Effector memory CD8-positive, alpha-beta T cell (primary cell): ENCODE results near the gene PCNX3.

ENCODE experiments used
- ATAC-seq: fragments of 150-1000 bp; cut with Tn5 transposase; replicated peaks from 2 replicates; pipeline ENCODE4 v1.10.0; 2021; ENCODE audit warnings: mild to moderate bottlenecking, moderate library complexity
- DNase-seq, 3 experiments: peaks; one replicate each; pipeline ENCODE4 v3.0.0; 2021
- H3K27ac Mint-ChIP-seq, 2 donors: one replicate each; pipeline ENCODE4 v1.8.0; 2022; ENCODE audit warnings: mild to moderate bottlenecking in 2 of 2, mixed read lengths in 2 of 2, moderate library complexity in 2 of 2
- H3K27me3 Mint-ChIP-seq, 2 donors: one replicate each; pipeline ENCODE4 v1.8.0; 2022; ENCODE audit warnings: mixed read lengths in 2 of 2
- H3K36me3 Mint-ChIP-seq: one replicate; pipeline ENCODE4 v1.8.0; 2022; ENCODE audit warnings: mild to moderate bottlenecking, moderate library complexity, mixed read lengths; ENCODE audit not compliant: insufficient read depth
- H3K4me1 Mint-ChIP-seq, 2 donors: one replicate each; pipeline ENCODE4 v1.8.0; 2022; ENCODE audit warnings: low read depth in 2 of 2, mixed read lengths in 2 of 2
- H3K4me3 Mint-ChIP-seq, 2 donors: one replicate each; pipeline ENCODE4 v1.8.0; 2022; ENCODE audit warnings: mild to moderate bottlenecking in 2 of 2, mixed read lengths in 2 of 2, moderate library complexity in 2 of 2
- H3K9me3 Mint-ChIP-seq, 2 donors: one replicate each; pipeline ENCODE4 v1.8.0; 2022; ENCODE audit warnings: mixed read lengths in 2 of 2

The PCNX3 gene

GRCh38 chr11:65624931-65625627, 9.5 kb downstream of the PCNX3 start:
- Mint-ChIP-seq H3K27me3 (no peaks in the 10 kb centered on the region), H3K9me3 (no peaks in the 10 kb centered on the region), H3K4me1 (peaks cover 10 to 26% of the 10 kb centered on the region in 2 donors), H3K27ac (peak overlapping the region in 1 of 2 donors; percentile 77), H3K4me3 (no peak overlapping the region), H3K36me3 (peaks cover 57% of the 10 kb centered on the region)
- DNase-seq: no peak
- ATAC-seq: no peak

GRCh38 chr11:65625628-65626342, 10.2 kb downstream of the PCNX3 start:
- peak; percentile 89 for ATAC-seq
- H3K36me3 Mint-ChIP-seq: peaks cover 60% of the 10 kb centered on the region

DNA sequence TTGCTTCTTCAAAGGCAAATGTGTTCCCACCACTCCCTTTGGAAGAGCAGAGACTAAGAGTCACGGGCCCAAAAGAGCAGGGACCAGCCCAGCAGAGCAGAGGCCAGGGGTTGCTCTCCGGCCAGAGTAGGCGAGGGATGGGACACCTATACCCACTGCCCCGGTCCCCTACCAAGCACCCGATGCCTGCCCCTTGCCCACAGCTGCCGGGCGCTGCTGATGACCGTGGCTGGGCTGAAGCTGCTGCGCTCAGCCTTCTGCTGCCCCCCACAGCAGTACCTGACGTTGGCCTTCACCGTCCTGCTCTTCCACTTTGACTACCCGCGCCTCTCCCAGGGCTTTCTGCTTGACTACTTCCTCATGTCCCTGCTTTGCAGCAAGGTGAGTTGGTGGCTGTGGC, 11.6 kb downstream of the PCNX3 start:
- H3K4me1 Mint-ChIP-seq: peaks cover 15 to 22% of the 10 kb centered on the region in 2 donors
- no peaks in the 10 kb centered on the region for H3K27me3 Mint-ChIP-seq
- ATAC-seq (no peak), DNase-seq (no peak)
- peak overlapping the region in 1 of 2 donors; percentile 10 for H3K27ac Mint-ChIP-seq
- H3K36me3 Mint-ChIP-seq: peaks cover 61% of the 10 kb centered on the region
- no peaks in the 10 kb centered on the region for H3K9me3 Mint-ChIP-seq
- H3K4me3 Mint-ChIP-seq: no peak overlapping the region

More at GRCh38 chr11:65625628-65626342, 10.2 kb downstream of the PCNX3 start:
- DNase-seq: peak; percentile 46 to 57 (median 55)
- no peaks in the 10 kb centered on the region for H3K9me3 Mint-ChIP-seq
- no peaks in the 10 kb centered on the region for H3K27me3 Mint-ChIP-seq
- H3K4me3 Mint-ChIP-seq: no peak overlapping the region
- peaks cover 10 to 26% of the 10 kb centered on the region in 2 donors for H3K4me1 Mint-ChIP-seq
- H3K27ac Mint-ChIP-seq: peak overlapping the region; percentile 67 to 75

GRCh38 chr11:65629579-65629978, 14.0 kb downstream of the PCNX3 start:
- H3K27ac Mint-ChIP-seq: no peak overlapping the region
- no peak for ATAC-seq
- H3K27me3 Mint-ChIP-seq: no peaks in the 10 kb centered on the region
- no peaks in the 10 kb centered on the region for H3K9me3 Mint-ChIP-seq
- peaks cover 60% of the 10 kb centered on the region for H3K36me3 Mint-ChIP-seq
- peaks cover 21 to 24% of the 10 kb centered on the region in 2 donors for H3K4me1 Mint-ChIP-seq
- no peak for DNase-seq
- no peak overlapping the region for H3K4me3 Mint-ChIP-seq

DNA sequence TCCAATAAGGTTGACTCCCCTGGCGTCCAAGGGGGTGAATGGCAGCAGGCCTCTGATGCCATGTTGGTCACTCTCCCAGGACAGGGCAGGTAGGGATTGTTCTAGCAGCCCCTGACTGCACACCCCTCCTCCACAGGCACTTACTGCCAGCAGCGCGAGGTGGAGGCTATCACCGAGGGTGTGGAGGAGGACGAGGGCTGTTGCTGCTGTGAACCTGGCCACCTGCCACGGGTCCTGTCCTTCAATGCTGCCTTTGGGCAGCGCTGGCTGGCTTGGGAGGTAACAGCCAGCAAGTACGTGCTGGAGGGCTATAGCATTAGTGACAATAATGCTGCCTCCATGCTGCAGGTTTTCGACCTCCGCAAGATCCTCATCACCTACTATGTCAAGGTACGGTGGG, 14.6 kb downstream of the PCNX3 start:
- no peak for DNase-seq
- no peak for ATAC-seq
- peaks cover 20 to 21% of the 10 kb centered on the region in 2 donors for H3K4me1 Mint-ChIP-seq
- H3K9me3 Mint-ChIP-seq: no peaks in the 10 kb centered on the region
- no peaks in the 10 kb centered on the region for H3K27me3 Mint-ChIP-seq
- H3K36me3 Mint-ChIP-seq: peaks cover 64% of the 10 kb centered on the region
- no peak overlapping the region for H3K27ac Mint-ChIP-seq
- no peak overlapping the region for H3K4me3 Mint-ChIP-seq

- peaks cover 22 to 23% of the 10 kb centered on the region in 2 donors for H3K4me1 Mint-ChIP-seq
- peaks cover 61% of the 10 kb centered on the region for H3K36me3 Mint-ChIP-seq
- peak overlapping the region; percentile 66 to 93 for H3K27ac Mint-ChIP-seq
- ATAC-seq: peak; percentile 37
- peak in 1 of 3 experiments; percentile 24 for DNase-seq
- peak overlapping the region in 1 of 2 donors; percentile 62 for H3K4me3 Mint-ChIP-seq
- H3K27me3 Mint-ChIP-seq: no peaks in the 10 kb centered on the region
- H3K9me3 Mint-ChIP-seq: no peaks in the 10 kb centered on the region
Measured at GRCh38 chr11:65633390-65634108, 18.0 kb downstream of the PCNX3 start.

DNA sequence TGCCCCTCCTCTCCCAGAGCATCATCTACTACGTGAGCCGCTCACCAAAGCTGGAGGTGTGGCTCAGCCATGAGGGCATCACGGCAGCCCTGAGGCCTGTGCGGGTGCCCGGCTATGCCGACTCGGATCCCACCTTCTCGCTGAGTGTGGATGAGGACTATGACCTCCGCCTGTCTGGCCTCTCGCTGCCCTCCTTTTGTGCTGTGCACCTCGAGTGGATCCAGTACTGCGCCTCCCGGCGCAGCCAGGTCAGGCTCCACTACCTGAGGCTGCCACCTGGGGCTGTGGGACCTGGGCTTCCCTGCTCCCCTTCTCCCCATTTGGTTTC, 18.5 kb downstream of the PCNX3 start:
- peak; percentile 18 for ATAC-seq
- Mint-ChIP-seq H3K4me1 (peaks cover 27 to 29% of the 10 kb centered on the region in 2 donors), H3K9me3 (no peaks in the 10 kb centered on the region), H3K27me3 (no peaks in the 10 kb centered on the region), H3K36me3 (peaks cover 64% of the 10 kb centered on the region), H3K27ac (peak overlapping the region; percentile 66 to 93), H3K4me3 (peak overlapping the region in 1 of 2 donors; percentile 62)
- DNase-seq: peak in 1 of 3 experiments; percentile 26

- peaks cover 65% of the 10 kb centered on the region for H3K36me3 Mint-ChIP-seq
- H3K4me1 Mint-ChIP-seq: peaks cover 30% of the 10 kb centered on the region in 2 donors
- no peak for ATAC-seq
Measured at GRCh38 chr11:65634440-65634839, 18.9 kb downstream of the PCNX3 start.

GRCh38 chr11:65634905-65635731, 19.5 kb downstream of the PCNX3 start:
- H3K4me3 Mint-ChIP-seq: peak overlapping the region in 1 of 2 donors; percentile 14
- H3K27me3 Mint-ChIP-seq: no peaks in the 10 kb centered on the region
- DNase-seq: no peak
- H3K9me3 Mint-ChIP-seq: no peaks in the 10 kb centered on the region
- H3K4me1 Mint-ChIP-seq: peaks cover 36% of the 10 kb centered on the region in 2 donors
- no peak for ATAC-seq
- peaks cover 72% of the 10 kb centered on the region for H3K36me3 Mint-ChIP-seq
- H3K27ac Mint-ChIP-seq: peak overlapping the region; percentile 66 to 93

More at GRCh38 chr11:65634440-65634839, 18.9 kb downstream of the PCNX3 start:
- DNase-seq: no peak
- Mint-ChIP-seq H3K9me3 (no peaks in the 10 kb centered on the region), H3K27me3 (no peaks in the 10 kb centered on the region), H3K4me3 (peak overlapping the region in 1 of 2 donors; percentile 62), H3K27ac (peak overlapping the region; percentile 66 to 93)

- H3K9me3 Mint-ChIP-seq: no peaks in the 10 kb centered on the region
- ATAC-seq (no peak), DNase-seq (no peak)
- peaks cover 40 to 44% of the 10 kb centered on the region in 2 donors for H3K4me1 Mint-ChIP-seq
- no peaks in the 10 kb centered on the region for H3K27me3 Mint-ChIP-seq
- peaks cover 75% of the 10 kb centered on the region for H3K36me3 Mint-ChIP-seq
- peak overlapping the region; percentile 94 to 98 for H3K27ac Mint-ChIP-seq
- H3K4me3 Mint-ChIP-seq: peak overlapping the region; percentile 89 to 90
Measured at GRCh38 chr11:65636108-65637031, 20.8 kb downstream of the PCNX3 start.

DNA sequence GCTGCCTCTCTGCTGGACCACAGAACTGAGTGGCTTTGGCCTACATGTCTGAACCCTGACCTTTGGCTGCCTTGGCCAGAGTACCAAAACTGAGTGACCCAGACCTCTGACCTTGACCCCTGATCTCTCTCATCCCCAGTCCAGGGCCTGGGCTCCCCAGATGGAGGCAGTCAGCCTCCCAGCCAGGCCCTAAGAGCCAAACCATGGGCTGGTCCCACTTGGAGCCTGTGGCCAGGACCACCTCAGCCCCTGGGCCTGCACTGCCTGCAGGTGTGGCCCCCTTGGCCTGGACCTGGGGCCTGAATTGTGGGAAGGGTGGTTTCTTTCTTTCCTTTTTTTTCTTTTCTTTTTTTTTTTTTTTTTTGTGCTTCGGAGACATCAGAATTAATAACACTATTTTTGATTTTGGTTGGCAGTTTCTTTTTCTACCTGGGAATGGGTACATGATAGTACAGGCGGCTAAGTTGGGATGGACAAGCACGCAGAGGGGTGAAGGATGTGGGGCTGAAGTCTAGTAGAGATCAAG, 21.5 kb downstream of the PCNX3 start:
- Mint-ChIP-seq H3K27me3 (no peaks in the 10 kb centered on the region), H3K27ac (peak overlapping the region; percentile 94 to 98), H3K36me3 (peaks cover 75% of the 10 kb centered on the region), H3K4me1 (peaks cover 39 to 50% of the 10 kb centered on the region in 2 donors), H3K9me3 (no peaks in the 10 kb centered on the region), H3K4me3 (peak overlapping the region; percentile 89 to 90)
- ATAC-seq (no peak), DNase-seq (no peak)
